Thyroid gland (tissue), 4 donors: ENCODE measurements around the gene AKAP6.

Experiments
- POLR2A ChIP-seq, 2 donors: fragments of 450-650 bp; IDR thresholded peaks; one replicate each; pipeline ENCODE4 v1.6.1; 2017; ENCODE audit warnings: antibody characterized with exemption in 2 of 2, mild to moderate bottlenecking in 2 of 2, moderate library complexity in 1 of 2
- TF ChIP-seq, protein P1 (sequence below), 6 experiments: fragments of 200-600 bp in 3 of 6; fragments of 450-650 bp in 3 of 6; sonication (generic) in 3 of 6; IDR thresholded peaks; one replicate each; pipeline ENCODE4 v1.5.1; 2016 to 2019; ENCODE audit warnings: antibody characterized with exemption in 6 of 6, mild to moderate bottlenecking in 2 of 6, inconsistent platforms in 1 of 6, moderate library complexity in 1 of 6

DNA sequence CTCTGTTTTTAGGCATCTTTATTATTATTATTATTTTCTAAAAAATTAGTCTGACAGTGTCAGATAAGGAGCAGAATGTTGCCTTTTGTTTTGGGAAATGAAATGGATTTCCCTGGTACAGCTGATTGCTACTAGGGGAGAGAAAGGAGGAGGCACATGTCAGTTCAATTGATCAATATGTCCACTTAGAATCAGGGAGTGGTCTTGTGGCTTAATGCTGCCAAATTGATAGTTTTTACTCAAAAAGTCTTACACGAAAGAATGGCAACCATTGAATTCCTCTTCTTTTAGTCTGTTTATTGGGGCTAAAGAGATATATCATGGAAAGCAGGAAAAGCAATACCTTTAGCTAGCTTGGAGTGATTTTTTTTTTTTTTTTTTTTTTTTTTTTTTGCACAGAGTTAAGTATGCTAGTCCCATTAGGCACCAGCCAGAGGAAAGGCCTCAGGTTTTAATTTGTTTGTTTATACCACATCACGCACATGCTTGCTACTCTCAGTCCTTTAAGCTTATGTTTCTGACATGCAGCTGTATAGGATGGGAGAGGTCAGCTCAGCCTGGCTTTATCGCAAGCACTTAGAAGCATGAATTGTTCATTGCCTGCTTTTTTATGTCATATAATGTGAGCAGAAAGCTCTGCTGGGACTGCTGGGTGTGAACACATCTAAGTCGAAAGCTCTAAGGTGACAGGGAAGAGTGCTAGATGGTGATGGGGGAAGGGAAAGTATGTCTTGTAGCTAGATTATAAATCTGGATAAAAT lies 1.4 kb downstream of the AKAP6 start:
- TF ChIP-seq, protein P1, sequence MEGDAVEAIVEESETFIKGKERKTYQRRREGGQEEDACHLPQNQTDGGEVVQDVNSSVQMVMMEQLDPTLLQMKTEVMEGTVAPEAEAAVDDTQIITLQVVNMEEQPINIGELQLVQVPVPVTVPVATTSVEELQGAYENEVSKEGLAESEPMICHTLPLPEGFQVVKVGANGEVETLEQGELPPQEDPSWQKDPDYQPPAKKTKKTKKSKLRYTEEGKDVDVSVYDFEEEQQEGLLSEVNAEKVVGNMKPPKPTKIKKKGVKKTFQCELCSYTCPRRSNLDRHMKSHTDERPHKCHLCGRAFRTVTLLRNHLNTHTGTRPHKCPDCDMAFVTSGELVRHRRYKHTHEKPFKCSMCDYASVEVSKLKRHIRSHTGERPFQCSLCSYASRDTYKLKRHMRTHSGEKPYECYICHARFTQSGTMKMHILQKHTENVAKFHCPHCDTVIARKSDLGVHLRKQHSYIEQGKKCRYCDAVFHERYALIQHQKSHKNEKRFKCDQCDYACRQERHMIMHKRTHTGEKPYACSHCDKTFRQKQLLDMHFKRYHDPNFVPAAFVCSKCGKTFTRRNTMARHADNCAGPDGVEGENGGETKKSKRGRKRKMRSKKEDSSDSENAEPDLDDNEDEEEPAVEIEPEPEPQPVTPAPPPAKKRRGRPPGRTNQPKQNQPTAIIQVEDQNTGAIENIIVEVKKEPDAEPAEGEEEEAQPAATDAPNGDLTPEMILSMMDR (IDR thresholded peaks at IDR 0.05): no peak
- no peak for TF ChIP-seq POLR2A (IDR thresholded peaks at IDR 0.05)
